GM19455 (cell line): ENCODE results near the gene ENO3.

Experiments used
- ATAC-seq: cut with Tn5 transposase; IDR thresholded peaks from one replicate; pipeline ENCODE4 v1.9.1; 2021; ENCODE audit not compliant: unreplicated experiment

Gene ENO3

DNA sequence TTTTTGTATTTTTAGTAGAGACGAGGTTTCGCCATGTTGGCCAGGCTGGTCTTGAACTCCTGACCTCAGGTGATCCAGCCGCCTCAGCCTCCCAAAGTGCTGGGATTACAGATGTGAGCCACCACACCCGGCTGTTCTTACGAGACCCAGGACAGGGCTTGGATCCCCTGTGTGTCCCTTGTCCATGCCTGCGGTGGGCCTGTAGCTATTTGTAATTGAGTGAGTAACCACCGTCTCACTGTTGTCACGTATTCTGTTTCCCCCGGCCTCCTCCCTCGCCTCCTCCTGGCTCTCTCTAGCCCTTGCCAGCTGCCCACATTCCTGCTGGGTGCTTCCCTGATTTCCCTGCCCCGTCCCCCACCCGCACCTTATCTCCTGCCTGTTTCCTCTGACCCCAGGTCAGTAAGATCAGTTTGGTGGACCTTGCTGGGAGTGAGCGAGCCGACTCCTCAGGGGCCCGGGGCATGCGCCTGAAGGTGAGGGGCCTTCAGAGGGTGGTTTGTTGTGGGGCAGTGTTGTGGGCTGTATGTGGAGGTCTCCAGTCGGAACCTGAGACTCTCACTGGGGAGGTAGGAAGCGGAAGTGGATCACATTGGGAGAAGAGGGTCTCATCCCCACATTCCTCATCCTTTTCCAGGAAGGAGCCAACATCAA lies 52.4 kb downstream of the ENO3 start:
- ATAC-seq: no peak
